H1 (cell line): ENCODE results near the gene BIN1. TPM values are rescaled to one million over a fixed set of nuclear protein-coding genes. Genes with fewer than 3 reads are reported as not detected.

ENCODE experiments used
- CTBP2 ChIP-seq: IDR thresholded peaks from 2 replicates; pipeline ENCODE4 v1.7.0; 2011; ENCODE audit warnings: borderline replicate concordance, mild to moderate bottlenecking, moderate library complexity, mixed read lengths, low read length; ENCODE audit not compliant: insufficient read depth, insufficient read length
- polyA plus RNA-seq, 7 experiments: library from polyadenylated mRNA; depleted of rRNA in 3 of 7; stranded (reverse) in 5 of 7; unstranded in 2 of 7; fragments of >200 nt in 5 of 7; fragments of 200-250 nt in 2 of 7; gene quantifications; 1 replicate in 5 of 7; 2 replicates in 1 of 7; 4 replicates in 1 of 7; pipeline versions ENCODE4 v1.2.1 to v1.2.3, GENCODE V29; 2011 to 2013; ENCODE audit warnings: missing spikeins in 2 of 7, mixed read lengths in 2 of 7
- total RNA-seq: library from RNA; stranded (reverse); fragmentation: NEBNext Ultra II Directional; extraction: Animal tissue kit (Norgen Biotek cat#: 25700); gene quantifications from 2 replicates; pipeline ENCODE4 v1.2.1, GENCODE V29; 2021

The BIN1 gene
- total and polyA plus RNA-seq, 2 of the 8 experiments (the other 6 are each of a cell fraction or from before 2014, with no cell fraction given), result 23.6 to 35.6 TPM

- no peak for TF ChIP-seq CTBP2
These were observed 9.5 kb downstream of the BIN1 start (continued) for GRCh38 chr2:127097471-127097765.
